ENCODE measurements around the gene TBXAS1.

DNA sequence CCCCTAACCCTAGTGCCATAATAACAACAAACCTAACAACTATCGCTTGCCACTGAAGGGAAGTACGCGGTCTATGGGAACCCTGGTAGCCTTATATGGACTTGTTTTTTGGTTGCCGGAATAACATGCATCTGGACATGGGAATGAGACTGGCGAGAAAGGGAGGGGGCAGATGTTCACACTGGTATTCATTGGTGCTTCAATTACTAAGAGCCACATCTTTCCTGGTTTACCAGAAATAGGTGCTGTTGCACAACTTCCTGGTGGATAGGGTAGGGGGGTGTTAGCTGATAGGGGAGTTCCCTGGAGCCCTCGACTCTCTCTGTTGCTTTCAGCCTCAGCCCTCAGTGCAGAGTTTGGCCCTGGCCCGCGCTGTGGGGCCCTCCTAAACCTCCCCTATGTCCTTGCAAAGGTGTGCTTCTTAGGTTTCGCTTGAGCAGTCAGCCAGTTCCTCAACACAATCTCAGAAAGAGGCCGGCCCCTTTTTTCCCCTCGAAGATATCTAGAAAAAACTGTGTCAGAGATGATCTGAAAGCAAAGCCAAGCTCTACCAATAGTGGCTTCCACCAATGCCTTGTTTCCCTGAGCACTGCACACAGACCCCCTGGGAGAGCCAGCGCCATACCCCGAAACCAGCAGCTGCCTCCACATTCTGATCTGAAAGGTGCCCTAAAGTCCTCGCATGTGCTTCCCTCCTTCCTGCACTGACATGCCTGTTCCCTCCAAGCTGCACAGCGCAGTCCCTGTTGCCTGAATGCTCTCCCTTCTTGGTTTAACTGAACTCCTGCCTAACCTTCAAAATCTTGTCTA lies 13.5 kb downstream of the TBXAS1 start:
- TF ChIP-seq POLR2AphosphoS5 (IDR thresholded peaks at IDR 0.05; ENCODE audit: borderline replicate concordance, low read depth, low read length) (no peak), EZH2 (IDR thresholded peaks at IDR 0.05) (no peak)

All from SK-N-MC (cell line).